Astrocyte of the spinal cord (primary cell): ENCODE results near the gene ELAVL3.

Source experiments
- DNase-seq: peaks from one replicate; pipeline ENCODE4 v3.0.0; 2011; ENCODE audit warnings: low read depth, low spot score
- H3K4me3 ChIP-seq: 2 replicates; pipeline ENCODE4 v1.5.1; 2011; ENCODE audit warnings: low read depth, mild to moderate bottlenecking, low read length, moderate library complexity
- in situ Hi-C: cut with HindIII; loops from 2 replicates; pipeline ENCODE4 v1.10.0; 2017; ENCODE audit warnings: low sequenced_read_pairs
- TF ChIP-seq, protein P1 (sequence below): IDR thresholded peaks from 2 replicates; pipeline ENCODE4 v1.5.1; 2012; ENCODE audit warnings: low read depth, mild to moderate bottlenecking, low read length, inconsistent platforms

Gene ELAVL3

DNA sequence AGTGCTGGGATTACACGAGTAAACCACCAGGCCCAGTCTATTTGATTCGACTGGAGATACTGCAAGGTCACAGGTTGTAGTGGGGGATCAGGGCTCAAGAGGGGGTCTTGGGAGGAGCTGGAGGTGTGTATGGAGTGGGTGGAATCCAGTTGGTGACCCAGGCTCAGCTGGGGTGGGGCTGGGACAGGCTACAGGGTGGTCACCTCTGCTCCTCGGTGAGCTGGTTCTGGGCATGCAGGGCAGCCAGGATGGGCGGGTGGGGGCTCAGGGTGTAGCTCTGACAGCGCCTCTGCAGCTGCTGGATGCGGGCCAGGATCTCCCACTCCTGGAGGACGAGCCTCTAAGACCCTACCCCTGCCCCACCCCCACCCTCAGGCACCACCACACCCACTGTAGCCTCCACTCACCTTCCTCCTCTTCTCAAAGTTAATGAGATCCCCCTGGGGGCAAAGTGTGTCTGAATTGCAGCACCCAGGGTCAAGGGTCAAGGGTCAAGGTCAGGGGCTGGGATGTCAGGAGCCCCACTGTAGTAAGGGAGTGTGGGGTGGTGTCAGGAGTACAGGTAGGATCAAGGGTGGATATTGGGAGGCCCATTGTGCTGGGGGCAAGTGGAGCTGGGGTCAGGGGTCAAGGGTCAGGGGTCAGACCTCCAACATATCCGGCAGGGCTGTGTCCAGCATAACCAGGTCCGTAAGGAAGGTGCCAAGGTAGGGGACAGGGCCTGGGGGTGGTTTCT is 78.9 kb downstream of the ELAVL3 start:
- no peak overlapping the region for H3K4me3 ChIP-seq
- in situ Hi-C loops, result no loop called here
- DNase-seq, result no peak
- TF ChIP-seq, protein P1, sequence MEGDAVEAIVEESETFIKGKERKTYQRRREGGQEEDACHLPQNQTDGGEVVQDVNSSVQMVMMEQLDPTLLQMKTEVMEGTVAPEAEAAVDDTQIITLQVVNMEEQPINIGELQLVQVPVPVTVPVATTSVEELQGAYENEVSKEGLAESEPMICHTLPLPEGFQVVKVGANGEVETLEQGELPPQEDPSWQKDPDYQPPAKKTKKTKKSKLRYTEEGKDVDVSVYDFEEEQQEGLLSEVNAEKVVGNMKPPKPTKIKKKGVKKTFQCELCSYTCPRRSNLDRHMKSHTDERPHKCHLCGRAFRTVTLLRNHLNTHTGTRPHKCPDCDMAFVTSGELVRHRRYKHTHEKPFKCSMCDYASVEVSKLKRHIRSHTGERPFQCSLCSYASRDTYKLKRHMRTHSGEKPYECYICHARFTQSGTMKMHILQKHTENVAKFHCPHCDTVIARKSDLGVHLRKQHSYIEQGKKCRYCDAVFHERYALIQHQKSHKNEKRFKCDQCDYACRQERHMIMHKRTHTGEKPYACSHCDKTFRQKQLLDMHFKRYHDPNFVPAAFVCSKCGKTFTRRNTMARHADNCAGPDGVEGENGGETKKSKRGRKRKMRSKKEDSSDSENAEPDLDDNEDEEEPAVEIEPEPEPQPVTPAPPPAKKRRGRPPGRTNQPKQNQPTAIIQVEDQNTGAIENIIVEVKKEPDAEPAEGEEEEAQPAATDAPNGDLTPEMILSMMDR, result no peak
